Cardiac fibroblast (primary cell): Measurements from ENCODE around the gene E4F1.
A peak's percentile ranks its signal among the peaks of the same experiment; 100 is the strongest.

Source experiments
- DNase-seq, 2 donors: peaks; one replicate each; pipeline versions ENCODE4 v3.0.0 to v3.0.0-alpha.2; 2010; ENCODE audit warnings: low read depth in 2 of 2
- H3K4me3 ChIP-seq, 2 donors: replicated peaks in 1 of 2; 1 replicate in 1 of 2; 2 replicates in 1 of 2; pipeline ENCODE4 v1.5.1; 2011; ENCODE audit warnings: low read depth in 2 of 2, low read length in 2 of 2, mild to moderate bottlenecking in 2 of 2, moderate library complexity in 1 of 2
- CTCF ChIP-seq: IDR thresholded peaks from one replicate; pipeline ENCODE4 v1.5.1; 2011; ENCODE audit warnings: low read depth, mild to moderate bottlenecking, low read length, inconsistent platforms

E4F1 gene

GRCh38 chr16:2235234-2235651 lies 11.9 kb downstream of the E4F1 start:
- H3K4me3 ChIP-seq, result no peak overlapping the region
- TF ChIP-seq CTCF, result no peak
- no peak for DNase-seq

- TF ChIP-seq CTCF, result no peak
- DNase-seq, result no peak
- no peak overlapping the region for H3K4me3 ChIP-seq
Measured at GRCh38 chr16:2235695-2236336, 12.4 kb downstream of the E4F1 start.

GRCh38 chr16:2236337-2237101 lies 13.1 kb downstream of the E4F1 start, which contains the start of gene DNASE1L2:
Gene DNASE1L2 (plus strand): TSS chr16:2236444. CDS start chr16:2236817, 373 bp downstream.
- no peak for TF ChIP-seq CTCF
- H3K4me3 ChIP-seq, result peak within 1 kb of the TSS; percentile 10 to 25

GRCh38 chr16:2237102-2237482 lies 13.7 kb downstream of the E4F1 start:
- no peak for DNase-seq
- H3K4me3 ChIP-seq, result peak overlapping the region in 1 of 2 donors; percentile 17
- no peak for TF ChIP-seq CTCF

More at GRCh38 chr16:2236337-2237101, 13.1 kb downstream of the E4F1 start, which contains the start of gene DNASE1L2:
- DNase-seq, result no peak

- no peak for TF ChIP-seq CTCF
- no peak for DNase-seq
- H3K4me3 ChIP-seq, result no peak overlapping the region
Measured at GRCh38 chr16:2237493-2238149, 14.2 kb downstream of the E4F1 start.

GRCh38 chr16:2238150-2238837 lies 14.9 kb downstream of the E4F1 start:
- TF ChIP-seq CTCF, result no peak
- DNase-seq, result no peak
- no peak overlapping the region for H3K4me3 ChIP-seq
